Hindlimb muscle (tissue), 1 donor: ENCODE data around the gene SCN11A. TPM values are rescaled to one million over a fixed set of nuclear protein-coding genes. Genes with fewer than 3 reads are reported as not detected.
"Not testable (repeated sequence)": the region's sequence is repeated elsewhere in the genome, so short reads cannot be mapped to it uniquely, and the experiment has no call there.

ENCODE experiments used
- DNase-seq: peaks from one replicate; pipeline ENCODE4 v3.0.0-alpha.2; 2013
- polyA plus RNA-seq: library from polyadenylated mRNA; unstranded; fragments of 120-200 nt; gene quantifications from one replicate; pipeline ENCODE4 v1.2.1, GENCODE V29; 2013; ENCODE audit not compliant: insufficient read length

The SCN11A gene
- polyA plus RNA-seq, 1 donor, result 4.0 TPM

- DNase-seq, result no peak
These were observed 12.9 kb upstream of the SCN11A start for GRCh38 chr3:39064646-39065045.

GRCh38 chr3:39063143-39063542 lies 11.4 kb upstream of the SCN11A start:
- DNase-seq, result no peak

- DNase-seq, result no peak
These were observed 10.4 kb upstream of the SCN11A start for GRCh38 chr3:39062180-39062579.

- not testable (repeated sequence) for DNase-seq
These were observed 9.5 kb upstream of the SCN11A start for GRCh38 chr3:39061228-39061627.

- DNase-seq, result no peak
These were observed 4.4 kb upstream of the SCN11A start for GRCh38 chr3:39056151-39056550.

GRCh38 chr3:39053696-39054095 lies 2.0 kb upstream of the SCN11A start:
- DNase-seq, result no peak

- DNase-seq, result no peak
These were observed 839 bp upstream of the SCN11A start for GRCh38 chr3:39052583-39052982.

GRCh38 chr3:39050029-39050428 lies 1.7 kb downstream of the SCN11A start:
- DNase-seq, result no peak

GRCh38 chr3:39038165-39038564 lies 13.6 kb downstream of the SCN11A start:
- DNase-seq, result no peak

- no peak for DNase-seq
These were observed 22.2 kb downstream of the SCN11A start for GRCh38 chr3:39029556-39029955.

GRCh38 chr3:39028546-39028945 lies 23.2 kb downstream of the SCN11A start:
- no peak for DNase-seq

- DNase-seq, result no peak
These were observed 26.3 kb downstream of the SCN11A start for GRCh38 chr3:39025222-39025970.

- no peak for DNase-seq
These were observed 27.2 kb downstream of the SCN11A start for GRCh38 chr3:39024497-39024896.

- DNase-seq, result no peak
These were observed 29.5 kb downstream of the SCN11A start for GRCh38 chr3:39022286-39022630.

GRCh38 chr3:39021465-39022285 lies 30.1 kb downstream of the SCN11A start:
- no peak for DNase-seq

- DNase-seq, result no peak
These were observed 30.7 kb downstream of the SCN11A start for GRCh38 chr3:39021029-39021428.

GRCh38 chr3:39019299-39019698 lies 32.4 kb downstream of the SCN11A start:
- DNase-seq, result no peak

GRCh38 chr3:39015418-39015817 lies 36.3 kb downstream of the SCN11A start:
- DNase-seq, result no peak

- DNase-seq, result no peak
These were observed 37.7 kb downstream of the SCN11A start for GRCh38 chr3:39013921-39014509.

GRCh38 chr3:39013289-39013688 lies 38.5 kb downstream of the SCN11A start:
- no peak for DNase-seq

- no peak for DNase-seq
These were observed 40.5 kb downstream of the SCN11A start for GRCh38 chr3:39011191-39011736.

GRCh38 chr3:39005295-39005694 lies 46.4 kb downstream of the SCN11A start:
- DNase-seq, result no peak
